ENCODE data around the gene BAK1.
"Not testable (repeated sequence)": the region's sequence is repeated elsewhere in the genome, so short reads cannot be mapped to it uniquely, and the experiment has no call there.

The BAK1 gene

GRCh38 chr6:33549196-33549595 is 30.9 kb downstream of the BAK1 start:
- no peak for DNase-seq

DNA sequence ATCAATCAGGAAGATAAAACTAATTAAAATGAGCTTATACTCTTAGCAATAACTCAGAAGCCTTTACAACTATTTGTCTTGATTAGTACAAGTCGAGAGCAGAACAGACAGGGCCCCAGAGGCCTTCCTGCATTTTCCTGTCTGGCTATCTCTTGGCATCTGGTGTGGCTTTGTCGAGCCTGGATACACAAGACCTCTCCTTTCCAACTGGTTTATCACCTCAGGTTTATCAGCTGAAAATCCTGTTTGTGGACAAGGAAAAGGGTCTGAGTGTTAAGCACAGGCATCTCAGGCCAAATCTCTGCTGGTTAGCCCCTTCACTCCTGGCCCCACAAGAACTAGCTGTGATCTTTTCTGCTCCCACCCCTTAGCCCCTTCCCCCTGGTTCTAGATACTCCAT is 32.6 kb downstream of the BAK1 start:
- no peak for DNase-seq

DNA sequence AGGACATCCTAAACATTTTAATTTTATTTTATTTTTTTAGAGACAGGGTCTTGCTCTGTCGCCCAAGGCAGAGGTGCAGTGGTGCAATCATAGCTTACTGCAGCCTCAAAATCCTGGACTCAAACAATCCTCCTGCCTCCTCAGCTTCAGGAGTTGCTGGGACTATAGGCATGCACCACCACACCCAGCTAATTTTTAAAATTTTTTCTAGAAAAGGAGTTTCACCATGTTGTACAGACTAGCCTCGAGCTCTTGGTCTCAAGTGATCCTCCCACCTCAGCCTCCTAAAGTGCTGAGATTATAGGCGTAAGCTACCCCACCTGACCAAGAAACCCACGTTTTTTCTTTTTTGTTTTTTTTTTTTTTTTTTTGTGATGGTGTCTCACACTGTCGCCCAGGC is 33.3 kb downstream of the BAK1 start:
- no peak for DNase-seq

DNA sequence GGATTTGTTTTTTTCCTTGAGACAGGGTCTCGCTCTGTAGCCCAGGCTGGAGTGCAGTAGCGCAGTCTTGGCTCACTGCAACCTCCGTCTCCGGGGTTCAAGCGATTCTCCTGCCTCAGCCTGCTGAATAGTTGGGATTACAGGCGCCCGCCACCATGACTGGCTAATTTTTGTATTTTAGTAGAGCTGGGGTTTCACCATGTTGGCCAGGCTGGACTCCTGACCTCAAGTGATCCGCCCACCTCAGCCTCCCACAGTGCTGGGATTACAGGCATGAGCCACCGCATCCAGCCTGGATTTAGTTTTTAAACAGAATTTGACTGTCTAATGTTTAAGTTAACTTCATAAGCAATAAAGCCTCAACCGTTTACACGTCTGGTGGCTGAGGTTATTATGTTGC is 34.8 kb downstream of the BAK1 start:
- DNase-seq: not testable (repeated sequence)

DNA sequence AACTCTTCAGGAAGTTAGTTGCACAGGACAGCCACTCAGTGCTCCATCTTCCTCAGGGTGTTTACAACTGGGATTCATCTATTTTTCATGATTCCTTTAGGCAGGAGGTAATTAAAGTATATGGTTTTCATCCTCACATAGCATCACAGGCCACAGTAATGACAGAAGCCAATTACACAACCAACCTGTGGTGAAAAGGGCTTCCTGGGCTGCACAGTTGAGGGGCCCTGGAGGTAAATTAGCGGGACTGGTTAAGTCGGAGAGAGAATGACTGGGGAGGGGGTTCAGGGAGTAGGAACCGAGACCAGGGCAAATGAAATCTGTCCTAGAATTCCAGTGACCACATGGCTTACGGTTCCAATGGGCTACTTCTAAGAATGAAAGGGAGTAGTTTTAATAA is 37.0 kb downstream of the BAK1 start:
- DNase-seq: no peak

DNA sequence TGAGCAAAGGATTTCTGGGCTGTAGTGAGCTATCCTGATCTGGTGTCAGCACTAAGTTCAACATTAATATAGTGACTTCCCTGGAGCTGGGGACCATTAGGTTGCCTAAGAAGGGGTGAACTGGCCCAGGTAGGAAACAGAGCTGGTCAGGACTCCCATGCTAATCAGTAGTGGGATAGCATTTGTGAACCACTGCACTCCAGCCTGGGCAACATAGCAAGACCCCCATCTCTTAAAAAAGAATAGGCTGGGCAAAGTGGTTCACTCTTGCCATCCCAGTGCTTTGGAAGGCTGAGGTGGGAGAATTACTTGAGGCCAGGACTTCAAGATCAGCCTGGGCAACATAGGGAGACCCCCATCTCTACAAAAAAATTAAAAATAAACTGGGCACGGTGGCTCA is 39.3 kb downstream of the BAK1 start:
- DNase-seq: no peak

DNA sequence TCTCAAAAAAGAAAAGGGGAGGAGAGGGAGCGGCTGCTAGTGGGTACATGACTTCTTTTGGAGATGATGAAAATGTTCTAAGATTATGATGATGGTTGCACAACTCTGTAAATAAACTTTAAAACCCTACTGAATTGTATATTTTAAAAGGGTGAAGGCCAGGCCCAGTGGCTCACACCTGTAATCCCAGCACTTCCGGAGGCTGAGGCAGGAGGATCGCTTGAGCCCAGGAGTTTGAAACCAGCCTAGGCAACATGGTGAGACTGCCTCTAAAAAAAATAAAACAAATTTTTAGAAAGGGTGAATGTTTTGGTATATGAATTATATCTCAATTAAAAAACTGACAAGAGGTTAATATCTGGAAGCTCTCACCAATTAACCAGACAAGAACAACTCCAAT is 45.4 kb downstream of the BAK1 start:
- DNase-seq: no peak

- not testable (repeated sequence) for DNase-seq
These were observed 46.8 kb downstream of the BAK1 start for GRCh38 chr6:33533163-33533869.

GRCh38 chr6:33532431-33532830 is 47.6 kb downstream of the BAK1 start:
- not testable (repeated sequence) for DNase-seq

- DNase-seq: not testable (repeated sequence)
These were observed 49.5 kb downstream of the BAK1 start for GRCh38 chr6:33530617-33531016.

Measured in NCI-H526 treated with DMSO at 0.1 percent for 48 hours (cell line).